HEK293 (cell line): Measurements from ENCODE around the gene DYNC1I1.

Experiments used
- ZBTB17 ChIP-seq: fragments of 450-650 bp; formaldehyde crosslinking; IDR thresholded peaks from 2 replicates; pipeline ENCODE4 v1.5.1; 2016; ENCODE audit warnings: missing biosample characterization, missing genetic modification characterization
- ZNF16 ChIP-seq: fragments of 450-650 bp; formaldehyde crosslinking; IDR thresholded peaks from 2 replicates; pipeline ENCODE4 v1.5.1; 2016; ENCODE audit warnings: low read depth, missing biosample characterization, missing genetic modification characterization
- ZNF24 ChIP-seq: fragments of 450-650 bp; formaldehyde crosslinking; IDR thresholded peaks from 2 replicates; pipeline ENCODE4 v1.5.1; 2016; ENCODE audit warnings: missing biosample characterization, missing genetic modification characterization
- ZSCAN16 ChIP-seq: fragments of 450-650 bp; formaldehyde crosslinking; IDR thresholded peaks from 2 replicates; pipeline ENCODE4 v1.5.1; 2016; ENCODE audit warnings: missing biosample characterization, missing genetic modification characterization
- TF ChIP-seq, protein P1 (sequence below): fragments of 450-650 bp; formaldehyde crosslinking; IDR thresholded peaks from 2 replicates; pipeline ENCODE4 v1.5.1; 2016; ENCODE audit warnings: missing biosample characterization, missing genetic modification characterization

DNA sequence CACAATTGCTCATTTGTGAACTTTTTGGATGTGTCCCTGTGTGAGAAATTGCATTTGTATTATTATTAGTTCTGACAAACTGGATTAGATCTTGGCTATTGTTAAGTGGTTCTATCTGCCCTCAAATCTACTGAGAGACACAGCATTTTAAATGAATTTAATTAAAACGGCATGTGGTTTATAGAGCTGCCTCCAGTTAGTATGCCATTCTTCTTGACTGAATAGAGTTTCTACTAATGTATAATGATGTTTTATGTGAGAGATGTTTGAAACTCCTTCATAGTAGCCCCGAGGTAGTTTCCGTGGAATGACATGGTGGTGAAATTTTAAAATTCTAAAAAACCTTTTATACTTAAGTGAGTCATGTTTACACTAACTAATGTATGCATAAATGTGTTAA lies 110.9 kb downstream of the DYNC1I1 start:
- TF ChIP-seq, protein P1, sequence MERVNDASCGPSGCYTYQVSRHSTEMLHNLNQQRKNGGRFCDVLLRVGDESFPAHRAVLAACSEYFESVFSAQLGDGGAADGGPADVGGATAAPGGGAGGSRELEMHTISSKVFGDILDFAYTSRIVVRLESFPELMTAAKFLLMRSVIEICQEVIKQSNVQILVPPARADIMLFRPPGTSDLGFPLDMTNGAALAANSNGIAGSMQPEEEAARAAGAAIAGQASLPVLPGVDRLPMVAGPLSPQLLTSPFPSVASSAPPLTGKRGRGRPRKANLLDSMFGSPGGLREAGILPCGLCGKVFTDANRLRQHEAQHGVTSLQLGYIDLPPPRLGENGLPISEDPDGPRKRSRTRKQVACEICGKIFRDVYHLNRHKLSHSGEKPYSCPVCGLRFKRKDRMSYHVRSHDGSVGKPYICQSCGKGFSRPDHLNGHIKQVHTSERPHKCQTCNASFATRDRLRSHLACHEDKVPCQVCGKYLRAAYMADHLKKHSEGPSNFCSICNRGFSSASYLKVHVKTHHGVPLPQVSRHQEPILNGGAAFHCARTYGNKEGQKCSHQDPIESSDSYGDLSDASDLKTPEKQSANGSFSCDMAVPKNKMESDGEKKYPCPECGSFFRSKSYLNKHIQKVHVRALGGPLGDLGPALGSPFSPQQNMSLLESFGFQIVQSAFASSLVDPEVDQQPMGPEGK: no peak
- TF ChIP-seq ZSCAN16 (tag by site-specific recombination) (no peak), ZNF16 (tag by site-specific recombination) (no peak), ZBTB17 (tag by site-specific recombination) (no peak), ZNF24 (tag by site-specific recombination) (no peak)
